OCI-LY7 (cell line): Measurements from ENCODE around the gene RORC. TPM values are rescaled to one million over a fixed set of nuclear protein-coding genes. Genes with fewer than 3 reads are reported as not detected.

Source experiments
- BruUV-seq: library from RNA; stranded (reverse); fragments of 400-500 nt; replicated peaks from 2 replicates; lab custom pipeline; 2021; lab: Mats Ljungman, UMichigan
- CTCF ChIA-PET: fragments of 300-600 bp; sonication (Branson Sonifier 250); formaldehyde crosslinking; loops from one replicate; lab custom pipeline; 2022; ENCODE audit warnings: antibody characterized with exemption; ENCODE audit not compliant: unreplicated experiment; lab: Charles Lee
- POLR2A ChIA-PET: fragments of 300-600 bp; sonication (Branson Sonifier 250); formaldehyde crosslinking; loops from one replicate; lab custom pipeline; 2022; ENCODE audit warnings: antibody characterized with exemption; lab: Charles Lee
- DNase-seq: peaks from one replicate; pipeline ENCODE4 v3.0.0-alpha.2; 2015; ENCODE audit warnings: low spot score
- H2AFZ ChIP-seq: fragments of 200-600 bp; sonication (generic), shearing (Covaris generic); 2 replicates; pipeline ENCODE4 v1.6.1; 2014; ENCODE audit warnings: mild to moderate bottlenecking, antibody characterized with exemption, low read length, moderate library complexity
- H3K27ac ChIP-seq: fragments of 200-600 bp; sonication (generic); 2 replicates; pipeline ENCODE4 v1.5.1; 2014; ENCODE audit warnings: mixed run types, low read depth, mild to moderate bottlenecking, moderate library complexity, low read length, inconsistent platforms; ENCODE audit not compliant: poor library complexity, severe bottlenecking
- H3K36me3 ChIP-seq: fragments of 200-600 bp; sonication (generic); 2 replicates; pipeline ENCODE4 v1.6.1; 2014; ENCODE audit warnings: mild to moderate bottlenecking, antibody characterized with exemption, low read length, moderate library complexity, mixed read lengths; ENCODE audit not compliant: insufficient read depth
- H3K4me1 ChIP-seq: fragments of 200-600 bp; sonication (generic); 2 replicates; pipeline ENCODE4 v1.5.1; 2014; ENCODE audit warnings: mild to moderate bottlenecking, low read length; ENCODE audit not compliant: insufficient read depth, poor library complexity, severe bottlenecking
- H3K4me2 ChIP-seq: fragments of 200-600 bp; sonication (generic); 2 replicates; pipeline ENCODE4 v1.6.1; 2014; ENCODE audit warnings: mild to moderate bottlenecking, low read length
- H3K4me3 ChIP-seq: fragments of 200-600 bp; sonication (generic); 2 replicates; pipeline ENCODE4 v1.5.1; 2014; ENCODE audit warnings: mild to moderate bottlenecking, low read depth, low read length; ENCODE audit not compliant: poor library complexity, severe bottlenecking
- H3K79me2 ChIP-seq: fragments of 200-600 bp; sonication (generic); 2 replicates; pipeline ENCODE4 v1.6.1; 2016; ENCODE audit warnings: low read depth, mild to moderate bottlenecking, low read length, moderate library complexity, mixed read lengths; ENCODE audit not compliant: insufficient read depth
- H3K9me2 ChIP-seq: fragments of 200-600 bp; sonication (generic); 2 replicates; pipeline ENCODE4 v1.6.1; 2016; ENCODE audit warnings: mild to moderate bottlenecking, low read length, mixed read lengths; ENCODE audit not compliant: insufficient read depth
- H3K9me3 ChIP-seq: fragments of 200-600 bp; sonication (generic); 2 replicates; pipeline ENCODE4 v1.6.1; 2014; ENCODE audit warnings: mild to moderate bottlenecking, mixed run types, low read length, mixed read lengths
- H4K20me1 ChIP-seq: fragments of 200-600 bp; sonication (generic); 2 replicates; pipeline ENCODE4 v1.6.1; 2014; ENCODE audit warnings: mild to moderate bottlenecking, antibody characterized with exemption, low read length, moderate library complexity, mixed read lengths; ENCODE audit not compliant: insufficient read depth
- CTCF ChIP-seq: fragments of 200-600 bp; sonication (generic); conservative IDR thresholded peaks from 2 replicates; pipeline ENCODE4 v1.5.1; 2014; ENCODE audit warnings: mild to moderate bottlenecking, antibody characterized with exemption, low read length, moderate library complexity, mixed read lengths
- EZH2phosphoT487 ChIP-seq: fragments of 200-600 bp; sonication (generic); IDR thresholded peaks from 2 replicates; pipeline ENCODE4 v1.6.1; 2018; ENCODE audit warnings: low read depth, borderline replicate concordance, mild to moderate bottlenecking, mixed run types, antibody characterized with exemption, low read length, moderate library complexity, mixed read lengths
- intact Hi-C: fragments of 100-400 bp; cut with micrococcal nuclease; formaldehyde crosslinking; loops from one replicate; pipeline ENCODE4 v1.10.0; 2022; ENCODE audit not compliant: unreplicated experiment
- total RNA-seq, 2 experiments: library from RNA; depleted of rRNA in 1 of 2; stranded (reverse); fragments of >200 nt in 1 of 2; shearing (Covaris generic) in 1 of 2; gene quantifications; 2 replicates each; pipeline ENCODE4 v1.2.3, GENCODE V29; 2014 to 2022

RORC gene
- total RNA-seq, 2 experiments from 2014 or later, result not detected

GRCh38 chr1:151775894-151776664 is 55.5 kb downstream of the RORC start:
- BruUV-seq, result no TSS peak
- no peaks in the 10 kb centered on the region for H4K20me1 ChIP-seq
- DNase-seq, result no peak
- H3K4me3 ChIP-seq, result no peak overlapping the region
- POLR2A ChIA-PET, result interaction anchor here (0.6 to 3.7 kb wide), 5 partner anchors 13 to 563 kb away, joined by 3 to 13 read pairs (median 4); partner anchors contain the start of gene MRPL9
- CTCF ChIA-PET, result no interaction called here
- no peaks in the 10 kb centered on the region for H3K9me3 ChIP-seq
- H3K79me2 ChIP-seq, result no peaks in the 10 kb centered on the region
- peaks cover 19% of the 10 kb centered on the region; the same call in 1 of the 2 replicates for H3K36me3 ChIP-seq
- H3K4me1 ChIP-seq, result peaks cover 11% of the 10 kb centered on the region
- H3K4me2 ChIP-seq, result no peak overlapping the region
- TF ChIP-seq CTCF (no peak), EZH2phosphoT487 (no peak)
- H3K9me2 ChIP-seq, result no peaks in the 10 kb centered on the region
- intact Hi-C loops, result no loop called here
- H2AFZ ChIP-seq, result no peak overlapping the region
- no peak overlapping the region for H3K27ac ChIP-seq

- Histone ChIP-seq H3K9me3 (no peaks in the 10 kb centered on the region), H3K27ac (no peak overlapping the region), H3K4me3 (no peak overlapping the region), H3K9me2 (no peaks in the 10 kb centered on the region), H2AFZ (no peak overlapping the region), H3K4me1 (peaks cover 1% of the 10 kb centered on the region), H3K79me2 (no peaks in the 10 kb centered on the region), H3K4me2 (no peak overlapping the region), H4K20me1 (no peaks in the 10 kb centered on the region), H3K36me3 (peaks cover 19% of the 10 kb centered on the region; the same call in 1 of the 2 replicates)
- ChIA-PET CTCF (no interaction called here), POLR2A (interaction anchor here (1.1 to 3.7 kb wide), 2 partner anchors 11 to 15 kb away, joined by 3 to 13 read pairs; partner anchors contain the start of gene MRPL9)
- no peak for TF ChIP-seq CTCF
- no peak for TF ChIP-seq EZH2phosphoT487
- DNase-seq, result no peak
- intact Hi-C loops, result no loop called here
- no TSS peak for BruUV-seq
Measured at GRCh38 chr1:151774256-151774922, 57.2 kb downstream of the RORC start.
